Measurements from ENCODE around the gene ACOX1. TPM values are rescaled to one million over a fixed set of nuclear protein-coding genes. Genes with fewer than 3 reads are reported as not detected.

ACOX1 gene
- total and polyA plus RNA-seq, 2 of the 13 experiments (the other 11 are each of a cell fraction or from before 2014, with no cell fraction given): 86.4 to 120 TPM

GRCh38 chr17:75898065-75898464, 80.9 kb downstream of the ACOX1 start:
- ChIA-PET POLR2A (interaction anchor here (0.8 to 12.9 kb wide), 6 partner anchors 18 to 105 kb away, joined by 3 to 423 read pairs (median 6); partner anchors contain the start of genes CDK3, TRIM47 and WBP2), CTCF (ENCODE audit: low intra/inter-chr PET ratio, low total read pairs) (no interaction called here)
- TF ChIP-seq AGO2 (optimal IDR thresholded peaks at IDR 0.05; ENCODE audit: low read depth, low read length): peak; percentile 45
- no peak for TF ChIP-seq KLF15 (CRISPR knock-in tag; IDR thresholded peaks at IDR 0.05; ENCODE audit: borderline replicate concordance)
- peak; percentile 29 for TF ChIP-seq RBM22 (optimal IDR thresholded peaks at IDR 0.05; ENCODE audit: low read length)
- no peak overlapping the region for H3K27ac ChIP-seq (ENCODE audit: extremely low read length, insufficient read depth, low read length)
- ATAC-seq (no peak), FAIRE-seq (no peak), DNase-seq (ENCODE audit: low spot score) (no peak)
- no peak overlapping the region for H2AFZ ChIP-seq (ENCODE audit: low read length)
- 92% methylated on average over 5 of the region's 8 CpGs for WGBS (ENCODE audit: low lambda C conversion rate)
- H3K9ac ChIP-seq (ENCODE audit: insufficient read depth, low read depth, low read length): no peak overlapping the region
- in situ Hi-C loops (cut with HindIII; ENCODE audit: extremely low pct_ligation_motif_present, low pct_unique_long_range_greater_than_20kb) (no loop called here), intact Hi-C loops (cut with micrococcal nuclease; ENCODE audit: unreplicated experiment) (no loop called here)
- no peak overlapping the region for H3K4me2 ChIP-seq (ENCODE audit: low read depth, low read length)
- H3K4me3 ChIP-seq (replicated peaks in 1 of 3; ENCODE audit: insufficient read depth in 1 of 3, low read depth in 2 of 3, low read length in 3 of 3): no peak overlapping the region
- no peaks in the 10 kb centered on the region for H3K9me3 ChIP-seq (ENCODE audit: low read length)
- no peaks in the 10 kb centered on the region for H4K20me1 ChIP-seq (ENCODE audit: insufficient read depth, low read length)
- BruUV-seq (replicated peaks): no TSS peak
- peaks cover 28 to 52% of the 10 kb centered on the region in 2 experiments for H3K36me3 ChIP-seq (replicated peaks in 1 of 2; ENCODE audit: control insufficient read depth in 1 of 2, insufficient read depth in 2 of 2, low read length in 2 of 2)
- no peaks in the 10 kb centered on the region for H3K27me3 ChIP-seq (ENCODE audit: control insufficient read depth in 1 of 2, insufficient read depth in 2 of 2, low read length in 2 of 2)
- H3K79me2 ChIP-seq (ENCODE audit: insufficient read depth, low read length): peaks cover 16% of the 10 kb centered on the region
- peaks cover 41% of the 10 kb centered on the region for H3K4me1 ChIP-seq (ENCODE audit: insufficient read depth, low read length)

- H2AFZ ChIP-seq (ENCODE audit: low read length): no peak overlapping the region
- no peaks in the 10 kb centered on the region for H4K20me1 ChIP-seq (ENCODE audit: insufficient read depth, low read length)
- H3K9ac ChIP-seq (ENCODE audit: insufficient read depth, low read depth, low read length): no peak overlapping the region
- H3K36me3 ChIP-seq (replicated peaks in 1 of 2; ENCODE audit: control insufficient read depth in 1 of 2, insufficient read depth in 2 of 2, low read length in 2 of 2): peaks cover 28 to 47% of the 10 kb centered on the region in 2 experiments
- TSS peak; percentile 70 for BruUV-seq (replicated peaks)
- DNase-seq (ENCODE audit: low spot score) (no peak), FAIRE-seq (no peak), ATAC-seq (no peak; the same call in 2 of the 3 replicates)
- ChIA-PET CTCF (ENCODE audit: low intra/inter-chr PET ratio, low total read pairs) (interaction anchor here (1.0 kb wide), 1 partner anchor 21 kb away, joined by 3 read pairs; no protein-coding TSS in a partner anchor), POLR2A (interaction anchor here (0.8 to 12.9 kb wide), 19 partner anchors 8 to 367 kb away, joined by 3 to 423 read pairs (median 4); partner anchors contain the start of genes CDK3, MRPL38, TRIM47 and UBALD2)
- H3K4me2 ChIP-seq (ENCODE audit: low read depth, low read length): no peak overlapping the region
- in situ Hi-C loops (cut with HindIII; ENCODE audit: extremely low pct_ligation_motif_present, low pct_unique_long_range_greater_than_20kb): no loop called here
- intact Hi-C loops (cut with micrococcal nuclease; ENCODE audit: unreplicated experiment): no loop called here
- H3K4me1 ChIP-seq (ENCODE audit: insufficient read depth, low read length): peaks cover 41% of the 10 kb centered on the region
- 93% methylated on average over 36 of the region's 37 CpGs for WGBS (ENCODE audit: low lambda C conversion rate)
- H3K9me3 ChIP-seq (ENCODE audit: low read length): no peaks in the 10 kb centered on the region
- H3K27me3 ChIP-seq (ENCODE audit: control insufficient read depth in 1 of 2, insufficient read depth in 2 of 2, low read length in 2 of 2): no peaks in the 10 kb centered on the region
- no peak overlapping the region for H3K4me3 ChIP-seq (replicated peaks in 1 of 3; ENCODE audit: insufficient read depth in 1 of 3, low read depth in 2 of 3, low read length in 3 of 3)
- peaks cover 13% of the 10 kb centered on the region for H3K79me2 ChIP-seq (ENCODE audit: insufficient read depth, low read length)
- peak overlapping the region; percentile 6 for H3K27ac ChIP-seq (ENCODE audit: extremely low read length, insufficient read depth, low read length)
- TF ChIP-seq SSRP1 (CRISPR knock-in tag; IDR thresholded peaks at IDR 0.05): 0 out of 2 replicates have a peak, but pooled peaks have one; percentile 25
- peak; percentile 76; the same call in 1 of the 2 replicates for TF ChIP-seq ZBTB38 (CRISPR knock-in tag; IDR thresholded peaks at IDR 0.05)
- no peak for TF ChIP-seq SAFB2 (CRISPR knock-in tag; IDR thresholded peaks at IDR 0.05; ENCODE audit: borderline replicate concordance, low read depth)
- TF ChIP-seq GATA4 (IDR thresholded peaks at IDR 0.05; ENCODE audit: borderline replicate concordance, low read depth): no peak
- no peak for TF ChIP-seq KLF15 (CRISPR knock-in tag; IDR thresholded peaks at IDR 0.05; ENCODE audit: borderline replicate concordance)
- TF ChIP-seq ZBTB33 (CRISPR knock-in tag; IDR thresholded peaks at IDR 0.05): peak; percentile 62; the same call in 1 of the 2 replicates
- TF ChIP-seq ZNF607 (CRISPR knock-in tag; IDR thresholded peaks at IDR 0.05; ENCODE audit: borderline replicate concordance): peak; percentile 45; the same call in 1 of the 2 replicates
- TF ChIP-seq POLR2A (IDR thresholded peaks at IDR 0.05; ENCODE audit: insufficient read depth in 1 of 2, low read depth in 2 of 2, low read length in 2 of 2): 0 out of 4 replicates have a peak, but pooled peaks of 1 of the 2 experiments have one; percentile 5
- no peak for TF ChIP-seq RFX5 (IDR thresholded peaks at IDR 0.05; ENCODE audit: low read depth, low read length)
- TF ChIP-seq RBM39 (IDR thresholded peaks at IDR 0.05; ENCODE audit: low read depth, low read length, poor library complexity, severe bottlenecking): no peak
These were observed 81.6 kb downstream of the ACOX1 start for GRCh38 chr17:75897160-75898019.
